Measurements from ENCODE around the gene CUL4B.
"Not testable (repeated sequence)": the region's sequence is repeated elsewhere in the genome, so short reads cannot be mapped to it uniquely, and the experiment has no call there.

CUL4B gene

DNA sequence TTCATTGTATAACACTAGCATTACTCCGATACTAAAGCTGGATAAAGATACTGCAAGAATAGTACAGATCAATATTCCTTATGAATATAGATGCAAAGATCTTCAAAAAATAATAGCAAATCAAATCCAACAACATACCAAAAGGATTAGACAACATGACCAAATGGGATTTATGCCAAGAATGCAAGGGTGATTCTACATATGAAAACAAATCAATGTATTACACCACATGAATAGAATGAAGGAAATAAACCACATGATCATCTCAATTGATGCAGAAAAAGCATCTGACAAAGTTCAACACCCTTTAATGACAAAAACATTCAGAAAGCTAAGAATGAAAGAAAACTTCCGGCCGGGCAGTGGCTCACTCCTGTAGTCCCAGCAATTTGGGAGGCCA lies 42.8 kb downstream of the CUL4B start:
- DNase-seq: peak; percentile 75

GRCh38 chrX:120514236-120514635 lies 46.5 kb downstream of the CUL4B start:
- DNase-seq: peak; percentile 16

GRCh38 chrX:120512627-120513026 lies 48.1 kb downstream of the CUL4B start:
- no peak for DNase-seq

GRCh38 chrX:120512222-120512621 lies 48.5 kb downstream of the CUL4B start:
- DNase-seq: no peak

DNA sequence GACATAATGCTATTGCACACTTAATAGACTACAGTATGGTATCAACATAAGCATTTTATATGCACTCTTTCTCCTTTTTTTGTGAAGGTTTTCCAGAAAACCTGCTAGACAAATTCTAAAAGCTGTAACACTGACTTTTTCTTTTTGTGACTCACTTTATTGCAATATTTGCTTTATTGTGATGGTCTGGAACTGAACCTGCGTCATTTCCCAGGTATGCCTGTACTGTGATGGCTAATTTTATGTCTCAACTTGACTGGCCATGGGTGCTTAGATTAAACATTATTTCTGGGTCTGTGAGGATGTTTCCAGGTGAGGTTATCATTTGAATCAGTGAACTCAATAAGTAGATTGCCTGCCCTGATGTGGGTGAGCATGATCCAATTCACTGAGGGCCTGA lies 56.2 kb downstream of the CUL4B start:
- no peak for DNase-seq

DNA sequence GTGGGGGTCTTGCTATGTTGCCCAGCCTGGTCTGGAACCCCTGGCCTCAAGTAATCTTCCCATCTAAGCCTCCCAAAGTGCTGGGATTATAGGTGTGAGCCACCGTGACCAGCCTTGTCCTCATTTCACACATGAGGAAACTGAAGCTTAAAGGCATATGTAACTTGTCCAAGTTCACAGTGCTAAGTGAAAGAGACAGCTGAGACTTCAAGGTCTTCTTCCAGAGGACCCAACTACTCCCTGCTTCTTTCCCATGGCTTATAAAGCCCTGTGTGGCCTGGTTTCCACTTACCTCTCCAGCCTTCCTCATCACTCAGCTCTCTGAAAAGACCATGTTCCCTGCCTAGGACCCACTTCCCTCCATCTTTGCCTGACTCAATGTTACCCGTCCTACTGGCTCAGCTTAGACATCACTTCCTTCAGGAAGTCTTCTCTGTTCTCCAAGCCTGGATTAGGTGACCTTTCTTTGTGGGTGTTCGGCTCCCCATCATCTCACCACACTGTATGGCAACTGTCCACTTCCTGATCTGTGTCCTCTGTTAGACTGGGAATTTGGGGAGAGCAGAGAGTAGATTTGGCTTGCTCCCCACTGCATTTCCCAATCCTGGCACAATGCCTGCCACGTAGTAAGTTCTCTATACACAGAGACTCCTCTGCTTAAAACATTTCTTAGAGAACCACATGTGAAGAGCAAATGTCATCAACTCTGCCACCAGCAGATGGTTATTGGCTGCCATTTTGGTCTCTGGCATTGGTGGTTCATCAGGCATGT lies 61.3 kb downstream of the CUL4B start:
- peak; percentile 22 for DNase-seq

DNA sequence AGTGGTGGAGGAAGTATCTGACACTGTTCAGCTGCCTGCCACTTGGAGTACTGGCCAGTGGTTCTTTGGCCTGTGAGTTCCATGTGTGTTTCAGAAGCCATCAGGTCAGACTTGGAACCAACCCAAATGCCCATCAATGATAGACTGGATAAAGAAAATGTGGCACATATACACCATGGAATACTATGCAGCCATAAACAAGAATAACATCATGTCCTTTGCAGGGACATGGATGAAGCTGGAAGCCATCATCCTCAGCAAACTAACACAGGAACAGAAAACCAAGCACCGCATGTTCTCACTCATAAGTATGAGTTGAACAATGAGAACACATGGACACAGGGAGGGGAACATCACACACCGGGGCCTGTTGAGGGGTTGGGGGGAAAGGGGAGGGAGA lies 70.6 kb downstream of the CUL4B start:
- not testable (repeated sequence) for DNase-seq

GRCh38 chrX:120486786-120487185 lies 74.0 kb downstream of the CUL4B start:
- no peak for DNase-seq

GRCh38 chrX:120485638-120486520 lies 74.9 kb downstream of the CUL4B start:
- DNase-seq: peak; percentile 79

- no peak for DNase-seq
Observed at GRCh38 chrX:120485315-120485637, 75.5 kb downstream of the CUL4B start.

DNA sequence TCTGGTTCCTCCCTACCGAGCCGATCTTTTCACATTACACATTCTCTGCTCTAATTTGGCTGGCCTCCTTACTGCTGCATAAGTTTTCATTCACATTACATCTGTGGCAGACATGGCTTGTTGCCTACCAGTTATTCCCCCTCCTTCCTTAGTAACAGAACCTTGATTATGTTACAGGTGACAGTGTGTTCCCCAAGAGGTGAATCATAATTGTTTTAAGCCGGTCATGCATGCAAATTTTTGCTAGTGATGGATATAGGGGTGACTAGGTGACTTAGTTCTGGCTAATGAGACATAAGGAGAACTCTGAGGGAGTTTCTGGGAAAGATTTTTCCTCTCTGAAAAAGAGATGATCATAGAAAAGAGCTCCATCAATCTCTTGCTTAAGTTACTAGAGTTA lies 83.3 kb downstream of the CUL4B start:
- DNase-seq: no peak

DNA sequence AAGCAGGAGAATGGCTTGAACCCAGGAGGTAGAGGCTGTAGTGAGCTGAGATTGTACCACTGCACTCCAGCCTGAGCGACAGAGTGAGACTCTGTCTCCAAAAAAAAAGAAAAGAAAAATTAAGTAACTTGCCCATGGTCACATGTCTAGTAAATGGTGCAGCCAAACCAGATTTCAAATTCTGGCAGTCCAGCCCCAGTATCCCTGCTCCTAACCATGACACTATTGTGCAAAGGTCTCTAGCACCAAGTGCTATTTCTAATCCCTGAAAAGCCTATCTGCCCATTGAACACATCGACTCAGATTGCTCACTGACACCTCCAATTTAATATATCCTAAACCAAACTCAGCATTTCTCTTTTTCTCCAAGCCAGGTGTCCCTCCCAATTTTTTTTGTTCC lies 84.0 kb downstream of the CUL4B start:
- DNase-seq: no peak

DNA sequence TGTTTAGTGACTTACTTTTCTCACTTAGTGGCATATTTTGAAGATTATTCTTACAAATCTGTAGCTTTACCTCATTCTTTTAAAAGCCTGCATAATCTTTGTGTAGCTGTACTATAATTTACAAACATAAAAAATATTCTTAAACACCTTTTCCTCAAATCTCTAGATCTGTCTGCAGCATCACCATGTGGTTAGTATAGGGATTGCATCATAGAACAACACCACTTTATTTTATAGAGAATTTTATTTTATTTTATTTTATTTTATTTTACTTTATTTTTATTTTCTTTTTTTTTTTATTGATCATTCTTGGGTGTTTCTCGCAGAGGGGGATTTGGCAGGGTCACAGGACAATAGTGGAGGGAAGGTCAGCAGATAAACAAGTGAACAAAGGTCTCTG lies 85.3 kb downstream of the CUL4B start:
- not testable (repeated sequence) for DNase-seq

All from fibroblast of skin of right biceps (primary cell).